GM20000 (cell line): ENCODE data around the gene NPSR1.

Experiments used
- DNase-seq: peaks from one replicate; pipeline ENCODE4 v3.0.0; 2012; ENCODE audit warnings: low spot score
- CTCF ChIP-seq: IDR thresholded peaks from 2 replicates; pipeline ENCODE4 v1.5.1; 2012; ENCODE audit warnings: mild to moderate bottlenecking, control low read depth; ENCODE audit errors: extremely low read depth, missing control alignments

Gene NPSR1

GRCh38 chr7:34837316-34837715 is 179.3 kb downstream of the NPSR1 start:
- no peak for TF ChIP-seq CTCF
- no peak for DNase-seq

DNA sequence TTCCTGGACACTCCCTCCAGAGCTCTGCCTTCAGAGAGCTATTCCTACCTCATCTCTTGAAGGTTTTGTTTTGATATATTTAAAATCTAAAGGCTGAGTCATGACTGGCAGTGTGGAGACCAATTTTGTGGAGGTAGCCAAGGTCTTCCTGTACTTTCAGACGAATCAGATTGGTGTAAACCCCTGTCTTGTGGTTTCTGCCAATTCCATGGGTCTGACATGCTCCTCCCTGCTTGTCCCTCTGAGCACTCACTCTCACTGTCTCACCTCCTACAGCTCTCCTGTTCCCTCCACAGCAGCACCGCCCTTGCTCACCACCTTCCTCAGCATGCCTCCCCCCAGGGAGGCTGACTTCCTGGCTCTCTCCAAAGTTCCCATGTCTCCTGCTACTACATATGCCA is 179.8 kb downstream of the NPSR1 start:
- TF ChIP-seq CTCF = no peak
- DNase-seq = no peak

DNA sequence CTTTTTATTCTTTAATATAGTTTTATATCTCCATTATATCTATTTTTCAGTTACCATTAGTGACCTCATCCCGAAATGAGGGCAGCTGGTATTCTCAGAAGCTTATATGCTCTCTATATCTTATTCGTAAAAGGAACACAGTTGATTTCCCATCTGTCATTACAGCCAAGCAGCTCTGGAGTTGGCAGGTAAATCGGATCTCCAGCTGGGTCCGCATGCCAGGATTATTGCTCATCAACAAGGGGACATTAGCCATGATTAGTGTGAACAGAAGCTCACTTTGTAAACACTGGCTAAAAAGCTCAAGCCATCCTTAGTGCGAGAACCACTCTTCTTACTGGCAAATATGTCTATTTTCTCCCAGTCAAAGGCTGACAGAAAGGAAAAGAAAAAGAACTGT is 180.3 kb downstream of the NPSR1 start:
- TF ChIP-seq CTCF = no peak
- no peak for DNase-seq

- DNase-seq = no peak
- TF ChIP-seq CTCF = no peak
Measured at GRCh38 chr7:34839645-34840044, 181.6 kb downstream of the NPSR1 start.

- TF ChIP-seq CTCF = no peak
Measured at GRCh38 chr7:34840176-34840785, 182.3 kb downstream of the NPSR1 start.

DNA sequence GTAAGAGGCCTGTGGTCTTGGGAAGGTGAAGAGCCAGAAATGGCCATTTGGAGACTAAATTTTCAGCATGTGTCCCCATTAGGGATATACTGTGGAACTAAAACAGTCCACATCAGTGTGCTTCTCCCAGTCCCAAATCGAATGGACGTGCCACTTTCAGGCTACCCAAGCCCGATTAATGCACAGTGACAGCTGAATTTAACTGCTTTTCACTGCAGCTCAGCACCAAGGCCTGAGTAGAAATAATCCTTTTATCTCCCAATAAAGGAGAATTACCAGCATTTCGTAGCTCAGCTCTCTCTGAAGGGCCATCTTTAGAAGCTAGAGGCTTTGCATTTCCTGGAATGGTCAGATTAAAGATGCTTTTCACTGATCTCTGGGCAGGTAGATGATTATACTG is 183.3 kb downstream of the NPSR1 start:
- no peak for DNase-seq
- TF ChIP-seq CTCF = no peak

More at GRCh38 chr7:34840176-34840785, 182.3 kb downstream of the NPSR1 start:
- DNase-seq = no peak

- DNase-seq = no peak
- no peak for TF ChIP-seq CTCF
Measured at GRCh38 chr7:34842782-34843181, 184.8 kb downstream of the NPSR1 start.
